Central memory CD4-positive, alpha-beta T cell (primary cell): ENCODE measurements around the gene RPS8.
"Not testable (repeated sequence)": the region's sequence is repeated elsewhere in the genome, so short reads cannot be mapped to it uniquely, and the experiment has no call there.

ENCODE experiments used
- DNase-seq: peaks from one replicate; pipeline ENCODE4 v3.0.0; 2022

The RPS8 gene

GRCh38 chr1:44820328-44821239 lies 45.2 kb downstream of the RPS8 start:
- DNase-seq, result no peak

- no peak for DNase-seq
Observed at GRCh38 chr1:44821240-44821715, 45.9 kb downstream of the RPS8 start.

- no peak for DNase-seq
Observed at GRCh38 chr1:44822131-44822701, 46.9 kb downstream of the RPS8 start.

- no peak for DNase-seq
Observed at GRCh38 chr1:44822981-44823451, 47.7 kb downstream of the RPS8 start.

- DNase-seq, result not testable (repeated sequence)
Observed at GRCh38 chr1:44824392-44824791, 49.1 kb downstream of the RPS8 start.

- DNase-seq, result no peak
Observed at GRCh38 chr1:44826375-44827196, 51.2 kb downstream of the RPS8 start.

GRCh38 chr1:44827197-44828002 lies 52.1 kb downstream of the RPS8 start:
- no peak for DNase-seq

GRCh38 chr1:44828003-44828651 lies 52.8 kb downstream of the RPS8 start:
- DNase-seq, result no peak
